ENCODE measurements around the gene BSX.

Gene BSX

DNA sequence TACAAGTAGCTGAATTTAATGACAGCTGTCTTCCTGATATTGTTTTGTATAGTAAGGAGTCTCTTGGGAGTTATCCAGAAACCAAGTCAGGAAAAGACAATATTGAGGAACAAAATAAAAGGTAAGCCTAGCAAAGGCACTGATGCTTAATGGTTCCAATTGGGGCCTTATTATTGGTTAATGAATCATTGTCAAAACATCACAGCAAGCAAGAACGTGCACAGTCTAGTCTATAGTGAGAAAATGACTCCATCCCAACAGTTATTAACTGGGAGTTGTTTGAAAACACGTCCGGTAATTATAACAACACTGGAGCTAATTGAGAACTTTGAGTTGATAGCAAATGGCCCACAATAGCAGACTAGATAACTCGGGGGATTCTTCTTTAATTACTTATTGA is 17.7 kb downstream of the BSX start:
- DNase-seq (ENCODE audit: insufficient read length, low spot score) (no peak), FAIRE-seq (no peak)

DNA sequence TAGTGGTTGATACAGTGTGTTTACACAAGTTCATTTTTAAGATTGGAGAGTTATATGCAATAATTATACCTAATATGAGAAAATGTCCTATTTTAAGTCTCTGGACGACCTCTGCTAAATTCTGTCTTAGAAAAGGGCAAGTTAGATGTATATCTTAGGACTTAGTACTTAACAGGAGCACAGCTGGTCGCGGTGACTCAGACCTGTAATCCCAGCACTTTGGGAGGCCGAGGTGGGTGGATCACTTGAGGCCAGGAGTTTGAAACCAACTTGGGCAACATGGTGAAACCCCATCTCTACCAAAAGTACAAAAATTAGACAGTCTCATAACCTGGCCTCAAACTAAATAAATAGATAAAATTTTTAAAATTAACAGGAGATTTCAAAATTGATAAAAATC is 27.2 kb downstream of the BSX start:
- no peak for FAIRE-seq
- no peak for DNase-seq (ENCODE audit: insufficient read length, low spot score)

DNA sequence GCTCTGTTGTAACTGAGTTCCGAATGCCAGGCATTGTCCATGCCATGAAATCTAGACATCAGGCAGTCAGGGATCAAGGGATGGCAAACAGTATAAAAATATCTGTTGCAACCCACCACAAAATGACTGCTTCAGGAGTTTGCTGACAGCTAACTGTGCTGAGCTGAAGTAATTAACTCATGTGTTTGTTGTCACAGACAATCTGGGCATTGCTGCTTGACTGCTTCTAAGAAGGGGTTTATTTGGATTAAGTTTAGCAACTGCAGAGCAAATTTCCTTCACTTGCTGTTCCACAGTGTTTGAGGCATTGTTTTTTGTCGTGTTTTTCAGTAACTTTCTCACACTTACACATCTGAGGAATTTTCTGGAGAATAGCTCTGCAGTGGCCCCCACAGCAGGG is 30.4 kb downstream of the BSX start:
- FAIRE-seq, result no peak

DNA sequence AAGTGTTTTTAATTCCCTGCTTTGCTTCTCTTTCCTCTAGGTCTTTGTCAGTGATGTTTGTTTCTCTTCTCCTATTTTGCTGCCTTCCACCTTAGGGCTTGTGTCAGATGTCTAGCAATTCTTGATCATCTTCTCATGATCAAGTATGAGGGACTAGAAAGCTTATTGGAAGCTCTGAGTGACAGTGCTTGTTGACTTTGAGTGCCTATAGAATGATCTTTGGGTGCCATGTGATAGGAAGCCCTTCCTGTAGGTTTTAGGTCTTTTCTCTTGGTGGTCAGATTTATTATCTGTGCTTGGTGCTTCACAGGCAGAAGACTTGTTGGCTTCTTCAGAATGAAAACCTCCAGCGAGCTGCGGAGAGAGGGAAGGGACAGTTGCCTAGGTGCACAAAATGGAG is 43.1 kb downstream of the BSX start:
- no peak for DNase-seq (ENCODE audit: insufficient read length, low spot score)
- FAIRE-seq, result no peak

More for the DNA sequence above, 30.4 kb downstream of the BSX start:
- no peak for DNase-seq (ENCODE audit: insufficient read length, low spot score)

DNA sequence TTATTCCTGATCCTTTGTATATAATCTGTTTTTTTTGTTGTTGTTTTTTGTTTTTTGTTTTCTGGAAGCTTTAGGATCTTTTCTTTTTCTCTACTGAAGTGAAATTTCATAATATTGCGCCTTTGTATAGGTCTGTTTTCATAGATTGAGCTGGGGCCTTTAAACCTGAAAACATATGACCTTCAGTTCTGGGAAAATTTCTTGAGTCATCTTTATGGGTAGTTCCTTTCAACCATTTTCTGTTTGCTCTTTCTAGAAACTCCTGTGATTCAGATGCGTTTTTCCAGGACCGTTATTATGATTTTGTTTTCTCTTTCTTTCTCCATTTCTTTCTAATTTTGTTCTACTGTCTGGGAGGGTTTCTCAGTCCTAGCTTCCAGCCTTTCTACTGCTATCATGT is 43.7 kb downstream of the BSX start:
- FAIRE-seq (no peak), DNase-seq (ENCODE audit: insufficient read length, low spot score) (no peak)

DNA sequence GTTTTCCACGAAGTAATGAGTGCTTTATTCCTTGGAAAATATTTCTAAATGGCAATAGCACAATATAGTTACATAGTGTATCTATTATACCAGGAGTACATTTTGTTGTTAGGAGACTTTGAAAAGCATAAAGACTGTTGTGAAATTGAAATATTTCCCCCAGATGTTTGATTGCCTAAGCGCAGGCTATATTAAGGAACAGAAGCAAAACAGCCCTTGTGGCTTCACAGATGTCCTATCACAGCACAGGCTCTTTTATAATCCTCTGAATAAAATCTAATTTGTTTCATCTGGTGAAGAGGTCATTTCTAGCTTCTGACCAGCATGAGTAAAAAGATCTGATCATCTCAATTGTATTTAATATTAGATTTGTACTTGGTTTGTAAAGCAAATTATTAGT is 48.2 kb downstream of the BSX start:
- FAIRE-seq (no peak), DNase-seq (ENCODE audit: insufficient read length, low spot score) (no peak)

DNA sequence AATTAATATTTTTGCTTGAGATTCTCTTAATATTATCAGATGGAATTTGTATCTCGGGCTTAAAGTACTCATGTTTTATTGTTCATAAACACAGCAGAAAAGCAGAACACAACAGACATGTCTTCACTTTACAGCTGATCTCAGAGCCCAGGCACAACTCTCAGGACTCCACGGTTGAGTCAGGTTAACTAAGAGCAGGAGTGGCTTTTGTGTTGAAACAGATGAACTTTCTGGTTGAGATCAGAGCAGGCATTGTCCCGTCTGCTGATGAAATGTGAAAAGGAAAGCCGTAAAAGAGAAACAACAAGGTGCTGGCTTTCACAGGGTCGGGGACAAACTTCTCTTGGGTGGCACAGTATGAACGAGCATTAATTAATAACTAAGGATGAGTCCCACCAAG is 50.1 kb downstream of the BSX start:
- FAIRE-seq (no peak), DNase-seq (ENCODE audit: insufficient read length, low spot score) (no peak)

Measured in GM19239 (cell line).